Common myeloid progenitor, CD34-positive (primary cell): ENCODE measurements around the gene GTF2H2C.
"Not testable (repeated sequence)": the region's sequence is repeated elsewhere in the genome, so short reads cannot be mapped to it uniquely, and the experiment has no call there.

ENCODE experiments used
- CTCF ChIA-PET: fragments of 350-600 bp; sonication (Branson Sonifier 250); formaldehyde crosslinking; loops from one replicate; lab custom pipeline; 2021; ENCODE audit warnings: antibody characterized with exemption; lab: Charles Lee
- POLR2A ChIA-PET: fragments of 350-600 bp; sonication (Branson Sonifier 250); formaldehyde crosslinking; loops from one replicate; lab custom pipeline; 2021; ENCODE audit warnings: antibody characterized with exemption; lab: Charles Lee
- DNase-seq, 3 donors: peaks; one replicate each; pipeline versions ENCODE4 v3.0.0 to v3.0.0-alpha.2; 2013
- H3K27ac ChIP-seq, 2 experiments: 1 replicate in 1 of 2; 2 replicates in 1 of 2; pipeline ENCODE4 v1.7.0; 2013; ENCODE audit warnings: inconsistent platforms in 2 of 2, low read length in 2 of 2, mild to moderate bottlenecking in 2 of 2, low read depth in 1 of 2, moderate library complexity in 1 of 2; ENCODE audit not compliant: severe bottlenecking in 2 of 2, insufficient read depth in 1 of 2, poor library complexity in 1 of 2
- H3K27me3 ChIP-seq, 5 experiments: replicated peaks in 2 of 5; 1 replicate in 3 of 5; 2 replicates in 2 of 5; pipeline versions ENCODE4 v1.6.1 to v1.7.0; 2013; ENCODE audit warnings: low read length in 4 of 5, mild to moderate bottlenecking in 2 of 5, moderate library complexity in 2 of 5, inconsistent platforms in 1 of 5; ENCODE audit not compliant: insufficient read depth in 5 of 5, control insufficient read depth in 4 of 5
- H3K36me3 ChIP-seq, 4 experiments: 1 replicate in 2 of 4; 2 replicates in 2 of 4; pipeline versions ENCODE4 v1.6.1 to v1.7.0; 2013; ENCODE audit warnings: low read length in 3 of 4, control low read depth in 1 of 4, mild to moderate bottlenecking in 1 of 4; ENCODE audit not compliant: control insufficient read depth in 4 of 4, insufficient read depth in 4 of 4
- H3K4me1 ChIP-seq, 4 experiments: 1 replicate in 3 of 4; 2 replicates in 1 of 4; pipeline versions ENCODE4 v1.6.1 to v1.7.1; 2013; ENCODE audit warnings: low read length in 3 of 4, mild to moderate bottlenecking in 3 of 4, control low read depth in 1 of 4, inconsistent platforms in 1 of 4, moderate library complexity in 1 of 4; ENCODE audit not compliant: control insufficient read depth in 4 of 4, insufficient read depth in 4 of 4; ENCODE audit errors: control extremely low read depth in 1 of 4
- H3K4me3 ChIP-seq, 7 experiments: 1 replicate in 4 of 7; 2 replicates in 3 of 7; pipeline versions ENCODE4 v1.5.1 to v1.7.0; 2013; ENCODE audit warnings: mild to moderate bottlenecking in 7 of 7, low read length in 6 of 7, moderate library complexity in 6 of 7, inconsistent platforms in 2 of 7, low read depth in 2 of 7, control low read depth in 1 of 7; ENCODE audit not compliant: insufficient read depth in 4 of 7, control insufficient read depth in 1 of 7; ENCODE audit errors: extremely low read depth in 1 of 7
- H3K9me3 ChIP-seq, 5 experiments: 1 replicate in 4 of 5; 2 replicates in 1 of 5; pipeline versions ENCODE4 v1.6.1 to v1.7.1; 2013; ENCODE audit warnings: low read length in 4 of 5, mild to moderate bottlenecking in 2 of 5, inconsistent platforms in 1 of 5, low read depth in 1 of 5, moderate library complexity in 1 of 5; ENCODE audit not compliant: control insufficient read depth in 4 of 5, insufficient read depth in 2 of 5; ENCODE audit errors: control extremely low read depth in 1 of 5
- WGBS: methylation state at CpG from one replicate; pipeline ENCODE4 v1.1.5; 2013; ENCODE audit not compliant: insufficient coverage; 5-methylcytosine and 5-hydroxymethylcytosine counted together

The GTF2H2C gene

DNA sequence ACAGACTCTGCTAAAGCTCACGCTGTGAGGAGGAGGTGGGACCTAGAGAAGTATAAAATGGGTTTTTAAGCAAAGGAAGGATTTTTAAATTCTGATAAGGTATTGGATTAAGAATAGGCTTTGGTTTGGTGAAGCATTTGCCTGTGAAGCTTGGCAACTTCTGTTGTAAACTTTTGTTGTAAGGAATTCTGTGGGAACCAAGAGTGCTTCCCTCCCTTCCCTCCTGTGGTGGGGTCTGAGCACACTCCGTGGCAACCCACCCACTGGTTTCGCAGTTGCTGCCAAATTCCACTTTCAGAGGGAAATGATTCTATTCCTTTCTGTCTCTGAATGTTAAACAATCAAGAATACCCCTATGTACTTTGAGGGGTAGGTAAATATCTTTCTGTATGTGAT is 28.6 kb upstream of the GTF2H2C start:
- H3K27ac ChIP-seq, result no peak overlapping the region
- ChIA-PET CTCF (interaction anchor here (0.5 kb wide), 1 partner anchor 21 kb away, joined by 3 read pairs; no protein-coding TSS in a partner anchor), POLR2A (no interaction called here)
- H3K36me3 ChIP-seq, result peaks cover 0 to 2% (median 0%) of the 10 kb centered on the region in 4 experiments
- no peaks in the 10 kb centered on the region for H3K9me3 ChIP-seq
- H3K4me1 ChIP-seq, result peaks cover 0 to 3% (median 0%) of the 10 kb centered on the region in 4 experiments
- no peak for DNase-seq
- H3K27me3 ChIP-seq, result no peaks in the 10 kb centered on the region
- no peak overlapping the region for H3K4me3 ChIP-seq
- WGBS, result 100% methylated on average over 1 of the region's 3 CpGs

DNA sequence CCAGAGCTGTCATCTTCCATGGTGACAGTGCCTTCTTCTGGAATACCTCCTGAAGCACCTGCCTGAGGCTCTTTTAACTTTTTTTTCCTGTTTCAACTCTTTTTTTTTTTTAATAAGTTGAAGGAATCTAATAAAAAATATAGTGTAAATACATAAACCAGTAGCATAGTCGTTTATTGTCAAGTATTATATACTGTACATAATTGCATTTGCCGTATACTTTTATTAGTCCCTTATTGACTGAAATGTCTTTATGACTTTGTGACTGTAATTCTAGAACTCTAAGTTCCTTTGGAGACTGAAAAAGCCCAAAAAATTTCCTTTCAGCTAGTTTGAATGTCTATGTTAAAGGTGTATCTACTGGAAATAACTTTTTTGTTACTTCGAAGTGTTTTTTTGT is 22.1 kb upstream of the GTF2H2C start:
- POLR2A ChIA-PET, H3K9me3 ChIP-seq, CTCF ChIA-PET, H3K4me1 ChIP-seq, H3K36me3 ChIP-seq, DNase-seq, H3K27ac ChIP-seq, H3K27me3 ChIP-seq, H3K4me3 ChIP-seq: not testable (repeated sequence)
- no CpG with 5 or more reads among the region's 3 CpGs for WGBS

DNA sequence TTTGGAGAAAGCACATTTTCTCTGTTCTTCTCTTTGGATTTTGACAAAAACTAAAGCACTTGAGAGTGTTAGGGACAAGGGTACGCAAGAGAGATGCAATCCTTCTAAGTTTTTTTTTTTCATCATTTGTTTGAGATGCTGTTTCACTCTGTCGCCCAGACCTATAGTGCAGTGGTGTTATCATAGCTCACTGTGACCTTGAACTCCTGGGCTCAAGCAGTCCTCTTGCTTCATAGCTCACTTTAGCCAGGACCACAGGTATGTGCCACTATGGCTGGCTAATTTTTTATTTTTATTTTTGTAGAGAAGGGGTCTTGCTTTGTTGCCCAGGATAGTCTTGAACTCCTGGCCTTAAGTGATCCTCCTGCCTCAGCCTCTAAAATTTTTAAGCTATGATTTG is 21.3 kb upstream of the GTF2H2C start:
- H3K36me3 ChIP-seq, H3K27me3 ChIP-seq, H3K4me1 ChIP-seq, H3K4me3 ChIP-seq, H3K27ac ChIP-seq, POLR2A ChIA-PET, H3K9me3 ChIP-seq, CTCF ChIA-PET, DNase-seq: not testable (repeated sequence)
- WGBS, result no CpG with 5 or more reads among the region's 2 CpGs

DNA sequence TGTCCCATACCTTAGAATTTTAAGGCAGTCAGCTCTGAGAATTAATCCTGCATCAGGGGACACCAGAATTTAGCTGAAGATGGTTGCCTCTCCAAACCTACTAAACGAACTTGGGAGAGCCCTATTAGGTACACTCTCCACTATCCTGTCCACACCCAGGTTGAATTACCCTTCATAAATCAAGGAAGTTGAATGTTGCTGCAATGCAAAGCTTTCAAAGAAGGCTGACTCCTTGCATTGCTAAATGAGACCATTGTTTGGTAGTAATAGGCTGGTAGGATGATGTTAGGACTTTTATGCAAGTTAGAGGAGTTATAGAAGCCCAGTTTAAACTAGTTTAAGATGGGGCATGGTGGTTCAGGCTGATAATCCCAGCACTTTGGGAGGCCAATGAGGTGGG is 18.6 kb upstream of the GTF2H2C start:
- H3K4me1 ChIP-seq, H3K36me3 ChIP-seq, H3K27me3 ChIP-seq, H3K9me3 ChIP-seq, H3K4me3 ChIP-seq, H3K27ac ChIP-seq, POLR2A ChIA-PET, DNase-seq, CTCF ChIA-PET: not testable (repeated sequence)
- no CpG with 5 or more reads among the region's 1 CpG for WGBS

DNA sequence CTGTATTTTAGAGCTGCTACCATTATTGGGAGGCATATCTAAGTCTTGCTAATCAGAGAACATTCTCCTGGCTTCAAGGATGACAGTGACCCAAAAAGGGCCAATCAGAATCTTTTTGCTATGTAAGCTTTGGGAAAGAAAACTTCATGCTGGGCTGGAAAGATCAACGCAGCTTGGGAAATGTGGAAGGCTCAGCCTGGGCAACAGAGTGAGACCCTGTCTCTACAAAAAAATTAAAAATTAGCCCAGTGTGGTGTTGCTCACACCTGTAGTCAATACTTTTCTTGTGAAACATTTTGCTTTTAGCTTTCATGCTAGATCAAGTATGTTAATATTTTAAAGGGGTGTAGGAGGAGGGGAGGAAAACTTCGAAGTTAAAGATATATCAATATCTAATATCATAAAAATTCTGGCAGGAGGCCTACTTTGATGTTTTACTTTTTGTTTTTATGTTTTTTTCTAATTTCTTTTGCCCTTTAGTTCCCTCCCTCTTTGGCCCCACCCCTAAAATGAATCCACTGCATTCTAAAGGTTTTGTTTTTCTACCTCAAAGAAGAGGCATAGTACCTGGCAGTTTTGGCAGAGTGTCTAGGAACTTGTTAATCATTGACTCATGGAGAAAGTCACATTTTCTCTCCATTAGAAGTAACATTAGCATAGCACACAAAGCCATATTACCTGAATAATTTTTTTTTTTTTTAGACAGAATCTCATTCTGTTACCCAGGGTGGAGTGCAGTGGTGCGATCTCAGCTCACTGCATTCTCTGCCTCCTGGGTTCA is 17.0 kb upstream of the GTF2H2C start:
- H3K9me3 ChIP-seq, H3K4me3 ChIP-seq, H3K36me3 ChIP-seq, POLR2A ChIA-PET, CTCF ChIA-PET, DNase-seq, H3K27ac ChIP-seq, H3K4me1 ChIP-seq, H3K27me3 ChIP-seq: not testable (repeated sequence)
- WGBS, result no CpG with 5 or more reads among the region's 3 CpGs

DNA sequence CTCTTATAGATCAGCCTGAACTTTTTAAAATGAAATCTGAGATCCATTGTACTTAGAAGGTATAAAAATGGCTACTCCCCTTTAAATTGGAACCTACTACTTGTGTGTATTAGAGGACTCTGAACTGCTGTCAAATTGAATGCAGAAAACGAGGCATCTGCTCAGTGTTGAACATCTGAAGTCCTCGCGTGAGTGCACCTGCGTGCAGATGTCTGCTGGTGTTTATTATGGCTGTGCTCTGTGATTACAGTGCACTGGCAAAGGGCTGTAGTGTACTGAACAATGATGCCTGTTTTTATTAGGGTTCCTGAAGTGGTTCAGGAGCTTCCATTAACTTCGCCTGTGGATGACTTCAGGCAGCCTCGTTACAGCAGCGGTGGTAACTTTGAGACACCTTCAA is 15.4 kb upstream of the GTF2H2C start:
- whole genome bisulfite sequencing, result no CpG with 5 or more reads among the region's 7 CpGs
- H3K27ac ChIP-seq, H3K9me3 ChIP-seq, H3K4me1 ChIP-seq, H3K36me3 ChIP-seq, H3K4me3 ChIP-seq, CTCF ChIA-PET, DNase-seq, POLR2A ChIA-PET, H3K27me3 ChIP-seq: not testable (repeated sequence)

DNA sequence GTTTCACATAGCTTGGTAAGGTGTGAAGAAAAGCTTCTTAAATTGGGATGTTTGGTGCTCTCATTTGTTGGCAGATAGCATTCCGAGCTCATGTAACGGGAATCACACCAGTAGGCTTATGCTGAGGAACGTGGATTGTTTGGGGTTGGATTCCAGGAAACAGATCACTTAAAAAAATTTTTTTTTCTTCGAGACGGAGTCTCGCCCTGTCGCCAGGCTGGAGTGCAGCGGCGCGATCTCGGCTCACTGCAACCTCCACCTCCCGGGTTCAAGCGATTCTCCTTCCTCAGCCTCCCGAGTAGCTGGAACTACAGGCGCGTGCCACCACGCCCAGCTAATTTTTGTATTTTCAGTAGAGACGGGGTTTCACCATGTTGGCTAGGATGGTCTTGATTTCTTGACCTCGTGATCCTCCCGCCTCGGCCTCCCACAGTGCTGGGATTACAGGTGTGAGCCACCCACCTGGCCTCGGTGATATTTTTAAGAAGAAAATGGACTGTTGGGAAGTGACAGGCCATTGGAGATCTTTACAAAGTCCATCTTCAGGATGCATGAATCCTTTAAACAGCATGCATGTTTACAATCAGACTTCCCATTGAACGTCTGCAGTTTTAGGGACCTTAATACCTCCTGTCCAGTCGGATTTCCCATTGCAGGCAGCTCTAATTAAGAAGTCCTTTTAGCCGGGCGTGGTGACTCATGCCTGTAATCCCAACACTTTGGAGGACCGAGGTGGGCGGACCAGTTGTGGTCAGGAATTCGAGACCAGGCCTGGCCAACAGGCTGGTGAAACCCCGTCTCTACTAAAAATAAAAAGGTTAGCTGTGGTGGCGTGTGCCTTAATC is 818 bp downstream of the GTF2H2C start:
- H3K27me3 ChIP-seq, CTCF ChIA-PET, H3K27ac ChIP-seq, DNase-seq, H3K4me1 ChIP-seq, POLR2A ChIA-PET, H3K36me3 ChIP-seq, H3K9me3 ChIP-seq: not testable (repeated sequence)
- peak overlapping the region in 5 of 7 experiments; percentile 36 to 66 (median 60) for H3K4me3 ChIP-seq
- no CpG with 5 or more reads among the region's 31 CpGs for WGBS
